SHP77 treated with DMSO at 0.1 percent for 48 hours (cell line): ENCODE measurements around the gene ETF1.

Experiments
- DNase-seq: peaks from one replicate; lab custom pipeline; 2025; lab: John Stamatoyannopoulos, UW

ETF1 gene

DNA sequence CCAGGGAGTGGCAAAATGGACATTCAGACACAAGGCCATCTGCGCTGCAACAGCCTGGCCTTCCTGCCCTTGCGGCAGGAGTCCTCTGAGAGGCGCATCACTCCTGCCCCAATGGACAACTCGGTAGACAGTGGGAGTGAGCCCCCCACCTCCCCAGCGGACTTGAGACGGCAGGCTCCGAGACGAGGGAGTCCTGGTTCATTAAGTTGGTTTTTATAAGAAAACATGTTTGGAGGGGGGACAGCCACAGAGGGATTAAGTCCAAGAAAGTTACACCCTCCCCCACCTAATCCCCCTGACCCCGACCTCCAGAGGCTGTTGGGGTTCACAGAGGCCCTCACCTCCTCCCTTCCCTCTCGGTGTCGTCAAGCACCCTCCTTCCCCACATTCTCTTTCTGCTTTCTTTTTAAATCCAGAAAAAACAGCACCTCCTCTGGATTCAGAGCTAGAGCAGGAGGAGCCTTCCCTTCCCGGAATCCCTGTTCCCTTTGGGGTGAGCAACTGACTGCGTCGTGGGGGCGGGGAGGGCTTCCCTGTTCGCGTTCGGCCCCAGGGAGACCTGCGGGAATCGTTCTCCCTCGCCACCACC, 79.5 kb downstream of the ETF1 start:
- no peak for DNase-seq

DNA sequence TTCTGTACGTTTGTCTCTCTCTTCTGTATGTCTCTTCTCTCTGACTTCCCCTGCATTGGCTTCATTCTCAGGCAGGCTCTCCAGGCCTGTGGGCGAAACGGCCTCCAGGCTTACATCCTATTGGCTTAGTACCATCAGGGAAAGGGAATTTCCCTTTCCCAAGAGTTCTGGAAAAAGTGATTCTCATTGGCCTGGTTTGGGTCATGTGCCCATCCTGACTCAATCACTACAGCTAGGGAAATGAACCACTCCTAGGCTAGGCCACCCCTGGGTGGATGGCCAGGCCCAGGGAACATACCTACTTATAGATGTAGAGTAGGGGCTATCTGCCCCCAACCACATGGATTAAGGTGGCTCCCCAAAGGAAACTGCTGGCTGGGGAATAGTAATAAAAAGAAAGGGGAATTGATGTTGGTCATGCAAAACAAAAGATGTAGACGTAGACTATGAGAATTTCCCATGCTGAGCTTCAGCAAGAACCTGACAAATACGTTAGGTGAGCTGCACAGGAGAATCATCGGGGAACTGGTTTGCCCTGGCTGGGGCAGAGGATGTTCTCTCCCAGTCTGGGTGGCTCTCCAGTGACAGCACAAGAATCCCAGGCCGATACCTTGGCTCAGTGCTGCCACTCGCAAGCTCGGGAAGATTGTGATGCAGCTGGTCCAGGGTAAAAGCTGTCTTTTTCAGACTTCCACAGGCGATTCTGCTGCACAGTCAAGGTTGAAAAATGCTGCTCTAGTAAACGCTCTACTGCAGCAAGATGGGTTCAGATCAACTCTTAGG, 81.5 kb downstream of the ETF1 start:
- DNase-seq = no peak

DNA sequence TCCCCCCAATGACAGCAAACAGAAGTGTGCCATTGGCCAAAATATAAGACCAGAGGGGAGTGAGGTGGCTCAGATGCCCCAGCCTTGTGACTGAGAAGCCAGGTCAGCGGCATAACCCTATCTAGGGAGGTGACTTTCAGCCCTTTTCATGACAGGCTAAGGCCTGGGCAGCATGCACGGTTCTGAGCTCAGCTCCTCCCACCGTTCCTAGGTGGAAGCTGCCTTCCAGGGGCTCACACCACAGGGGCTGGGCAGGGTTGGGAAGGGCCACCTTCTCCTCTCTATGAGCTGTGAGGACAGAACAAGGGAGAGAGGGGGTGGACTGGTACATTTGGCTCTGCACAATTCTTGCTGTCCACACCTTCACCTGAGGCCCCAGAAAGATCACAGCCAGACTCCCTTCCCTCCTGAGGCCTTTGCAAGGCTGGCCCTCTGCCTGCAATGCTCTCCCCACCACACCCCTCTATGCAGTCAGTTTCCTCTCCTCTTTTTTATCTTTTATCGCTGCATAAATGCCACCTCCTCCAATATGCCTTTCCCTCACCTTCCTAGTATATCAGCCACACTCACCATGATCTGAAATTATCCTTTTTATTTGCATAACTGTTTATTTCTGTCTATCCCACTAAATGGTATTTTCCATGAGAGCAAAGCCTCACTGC, 82.9 kb downstream of the ETF1 start:
- no peak for DNase-seq

DNA sequence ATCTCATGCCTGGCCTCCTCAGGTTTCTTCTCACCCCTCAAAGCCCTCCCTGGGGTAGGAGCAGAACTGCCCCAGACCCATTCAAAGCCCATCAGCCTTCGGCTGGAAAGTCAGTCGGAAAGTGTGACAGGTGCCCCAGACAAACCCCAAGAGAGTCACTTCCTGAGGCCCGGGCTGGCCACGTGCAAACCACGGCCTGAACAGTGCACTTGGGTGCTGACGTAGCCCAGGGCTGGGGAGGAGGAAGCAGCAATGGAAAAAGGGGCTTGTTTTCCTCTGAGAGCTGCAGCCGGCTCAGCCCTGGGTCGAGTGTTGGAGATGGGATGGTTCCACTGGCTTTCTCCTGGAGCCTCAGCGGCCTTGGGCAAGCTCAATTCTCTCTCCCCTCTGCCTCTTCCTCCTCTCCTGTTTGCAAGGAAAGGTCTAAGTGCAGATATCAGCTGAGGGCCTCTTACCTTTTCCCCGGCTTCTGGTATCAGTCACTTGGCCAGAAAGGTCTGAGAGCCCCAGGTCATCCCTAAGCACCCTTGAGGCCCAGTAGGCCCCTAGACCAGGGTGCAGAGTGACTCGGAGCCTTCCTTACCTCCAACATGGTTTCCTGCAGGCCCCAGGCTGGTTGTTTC, 83.6 kb downstream of the ETF1 start:
- DNase-seq = no peak

DNA sequence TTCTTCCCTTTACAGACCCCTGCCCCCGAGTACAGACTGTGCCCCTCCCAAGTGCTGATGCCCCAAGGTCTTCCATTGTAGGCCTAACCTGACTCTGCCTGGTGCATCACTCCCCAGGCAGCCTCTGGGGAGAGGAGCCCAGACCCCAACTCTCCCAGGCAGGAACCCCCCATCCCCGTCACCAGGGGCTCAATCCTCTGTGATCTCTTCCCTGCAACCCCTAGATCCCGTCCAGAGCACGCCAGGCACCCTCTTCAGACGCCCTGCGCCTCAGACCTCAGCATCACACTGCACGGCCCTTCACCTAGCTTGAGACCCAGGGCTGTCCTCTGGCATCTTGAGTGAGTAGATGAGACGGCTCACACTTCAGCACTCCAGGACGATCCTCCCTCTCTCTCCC, 84.2 kb downstream of the ETF1 start:
- DNase-seq = no peak

DNA sequence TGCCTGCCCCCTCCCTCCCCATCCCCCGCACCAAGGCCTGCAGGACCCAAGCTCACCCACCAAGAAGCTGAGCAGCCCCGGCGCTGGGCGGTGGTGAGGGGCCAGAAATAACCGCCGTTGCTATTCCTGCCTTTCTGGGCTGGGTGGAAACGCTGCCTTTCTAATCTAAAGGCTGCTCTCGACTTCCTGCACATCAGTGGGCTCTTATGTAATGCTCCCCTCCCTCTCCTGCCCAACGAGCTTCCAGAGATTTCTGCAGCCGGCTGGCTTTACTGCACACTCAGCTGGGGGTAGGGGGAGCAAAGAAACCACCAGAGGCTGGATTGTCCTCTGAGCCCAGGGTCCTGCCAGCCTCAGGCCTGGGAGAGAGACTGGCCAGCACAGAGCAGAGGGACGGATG, 84.7 kb downstream of the ETF1 start:
- DNase-seq = no peak

DNA sequence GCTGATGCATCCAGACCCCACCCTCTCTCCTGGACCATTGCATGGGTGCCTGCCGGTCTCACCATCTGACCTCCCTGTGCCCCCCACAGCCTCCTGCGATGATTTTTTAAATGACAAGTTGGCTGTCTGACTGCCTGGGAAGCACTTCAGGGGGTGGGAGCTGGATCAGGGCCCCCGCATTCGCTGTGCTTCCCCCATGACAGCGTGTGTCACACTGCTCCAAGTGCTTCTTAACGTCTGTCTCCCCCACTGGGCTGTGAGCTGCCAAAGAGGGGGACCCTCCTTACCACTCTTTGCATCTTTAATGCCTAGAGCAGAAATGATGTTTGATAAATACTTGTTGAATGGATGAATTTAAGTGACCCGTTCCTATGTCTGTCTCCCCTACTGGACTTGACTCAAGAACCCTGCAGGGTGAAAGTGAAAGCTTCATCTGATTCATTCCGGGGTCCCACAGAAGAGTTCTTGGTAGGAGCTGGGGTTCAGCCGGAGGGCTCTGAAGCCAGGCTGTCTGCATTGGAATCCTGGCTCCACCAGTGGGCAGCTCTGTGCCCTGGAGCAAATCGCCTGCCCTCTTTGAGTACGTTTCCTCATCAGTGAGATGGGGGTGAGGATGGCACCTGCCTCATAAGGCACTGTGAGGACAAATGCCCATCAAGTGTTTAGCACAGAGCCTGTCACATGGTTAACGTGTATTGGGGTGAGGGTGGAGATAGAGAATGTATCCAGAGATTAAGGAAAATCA, 85.3 kb downstream of the ETF1 start:
- DNase-seq = no peak
